A673 (cell line): Measurements from ENCODE around the gene MOB2.

Experiments used
- CTCF ChIP-seq: fragments of 300-800, 200-600 bp; sonication (generic); conservative IDR thresholded peaks from 2 replicates; pipeline ENCODE4 v1.5.1; 2017; ENCODE audit warnings: low read depth, mild to moderate bottlenecking, antibody characterized with exemption, low read length, moderate library complexity, mixed read lengths
- EZH2 ChIP-seq: fragments of 200-600 bp; sonication (generic); IDR thresholded peaks from 2 replicates; pipeline ENCODE4 v1.6.1; 2017; ENCODE audit warnings: borderline replicate concordance, low read depth, mild to moderate bottlenecking, mixed read lengths, antibody characterized with exemption, low read length; ENCODE audit not compliant: poor library complexity, severe bottlenecking

- no peak for TF ChIP-seq CTCF
- TF ChIP-seq EZH2: no peak
These were observed 8.6 kb downstream of the MOB2 start for GRCh38 chr11:1478011-1478410.
